Panc1 (cell line): ENCODE data around the gene EML5.

Experiments used
- CTCF ChIP-seq: fragments of 450-650 bp; IDR thresholded peaks from 2 replicates; pipeline ENCODE4 v1.5.1; 2017; ENCODE audit warnings: mild to moderate bottlenecking
- SIN3A ChIP-seq: IDR thresholded peaks from 2 replicates; pipeline ENCODE4 v1.6.1; 2012; ENCODE audit warnings: low read depth, mild to moderate bottlenecking, low read length, moderate library complexity, borderline replicate concordance; ENCODE audit not compliant: insufficient read depth

- no peak for TF ChIP-seq CTCF
- TF ChIP-seq SIN3A, result no peak
Observed at GRCh38 chr14:88733121-88733520, 59.6 kb downstream of the EML5 start.
